Esophagus muscularis mucosa (tissue), 4 donors: ENCODE measurements around the gene SPON1. TPM values are rescaled to one million over a fixed set of nuclear protein-coding genes. Genes with fewer than 3 reads are reported as not detected.

Source experiments
- DNase-seq: peaks from one replicate; pipeline ENCODE4 v3.0.0-alpha.2; 2017; ENCODE audit errors: extremely low spot score
- H3K27ac ChIP-seq, 4 donors: fragments of 200-600 bp; sonication (generic); replicated peaks in 1 of 4; 1 replicate in 3 of 4; 2 replicates in 1 of 4; pipeline ENCODE4 v1.5.1; 2016 to 2019; ENCODE audit warnings: mild to moderate bottlenecking in 1 of 4
- H3K27me3 ChIP-seq, 4 donors: fragments of 200-600 bp; sonication (generic); one replicate each; pipeline versions ENCODE4 v1.5.1 to v1.6.0; 2016 to 2019
- H3K36me3 ChIP-seq, 4 donors: fragments of 200-600 bp; sonication (generic); one replicate each; pipeline ENCODE4 v1.5.1; 2016 to 2019
- H3K4me1 ChIP-seq, 4 donors: fragments of 200-600 bp; sonication (generic); one replicate each; pipeline ENCODE4 v1.5.1; 2016 to 2019
- H3K4me3 ChIP-seq, 4 donors: fragments of 200-600 bp; sonication (generic); 1 replicate in 2 of 4; 2 replicates in 2 of 4; pipeline ENCODE4 v1.5.1; 2016 to 2019; ENCODE audit warnings: mild to moderate bottlenecking in 4 of 4, moderate library complexity in 1 of 4
- H3K9me3 ChIP-seq, 4 donors: fragments of 200-600 bp; sonication (generic); 1 replicate in 3 of 4; 2 replicates in 1 of 4; pipeline ENCODE4 v1.5.1; 2016 to 2019
- EP300 ChIP-seq: sonication (generic); formaldehyde crosslinking; IDR thresholded peaks from one replicate; pipeline ENCODE4 v1.6.1; 2017; ENCODE audit warnings: antibody characterized with exemption
- POLR2A ChIP-seq: fragments of 450-650 bp; IDR thresholded peaks from one replicate; pipeline ENCODE4 v1.6.1; 2017; ENCODE audit warnings: antibody characterized with exemption, moderate library complexity, mild to moderate bottlenecking, low read depth
- POLR2AphosphoS5 ChIP-seq, 2 donors: sonication (generic); formaldehyde crosslinking; IDR thresholded peaks; one replicate each; pipeline ENCODE4 v1.6.1; 2017; ENCODE audit warnings: antibody characterized with exemption in 2 of 2
- WGBS: methylation state at CpG from one replicate; pipeline ENCODE4 v1.1.5; 2018; 5-methylcytosine and 5-hydroxymethylcytosine counted together
- intact Hi-C: fragments of 100-400 bp; cut with DNase I; formaldehyde crosslinking; loops from one replicate; pipeline ENCODE4 v1.15.1; 2023
- total RNA-seq, 4 donors: library from RNA; depleted of rRNA; stranded (reverse); fragments of >200 nt; gene quantifications; one replicate each; pipeline versions ENCODE4 v1.1.0 to v1.2.1, GENCODE V29; 2016
- TF ChIP-seq, protein P1 (sequence below), 3 experiments: fragments of 200-600 bp in 2 of 3; fragments of 450-650 bp in 1 of 3; sonication (generic) in 2 of 3; IDR thresholded peaks; one replicate each; pipeline ENCODE4 v1.5.1; 2017 to 2019; ENCODE audit warnings: antibody characterized with exemption in 3 of 3, mild to moderate bottlenecking in 2 of 3, moderate library complexity in 1 of 3

SPON1 gene
- total RNA-seq, 4 donors from 2014 or later: 12.5 to 25.2 (median 19.2) TPM

DNA sequence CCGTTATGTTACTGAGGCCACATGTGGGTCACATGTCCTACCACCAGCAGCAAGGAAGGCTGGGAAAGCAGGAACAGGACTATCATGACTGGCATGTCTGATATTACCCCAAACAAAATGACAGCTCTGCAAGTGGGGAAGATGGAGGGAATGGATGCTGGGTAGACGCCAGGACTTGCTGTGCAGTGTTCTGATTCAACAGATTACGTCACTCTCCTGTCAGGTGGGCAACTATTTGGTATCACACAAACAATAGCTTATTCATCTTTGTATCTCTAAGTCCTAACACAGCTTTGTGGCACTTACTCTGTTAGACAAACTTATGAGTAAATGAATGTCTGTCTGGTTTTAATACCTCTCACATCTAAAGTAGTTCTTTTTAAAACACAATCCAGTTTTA, 105.2 kb downstream of the SPON1 start:
- H3K27me3 ChIP-seq: no peaks in the 10 kb centered on the region
- TF ChIP-seq POLR2AphosphoS5 (IDR thresholded peaks at IDR 0.05) (no peak), EP300 (no peak), POLR2A (no peak)
- TF ChIP-seq, protein P1, sequence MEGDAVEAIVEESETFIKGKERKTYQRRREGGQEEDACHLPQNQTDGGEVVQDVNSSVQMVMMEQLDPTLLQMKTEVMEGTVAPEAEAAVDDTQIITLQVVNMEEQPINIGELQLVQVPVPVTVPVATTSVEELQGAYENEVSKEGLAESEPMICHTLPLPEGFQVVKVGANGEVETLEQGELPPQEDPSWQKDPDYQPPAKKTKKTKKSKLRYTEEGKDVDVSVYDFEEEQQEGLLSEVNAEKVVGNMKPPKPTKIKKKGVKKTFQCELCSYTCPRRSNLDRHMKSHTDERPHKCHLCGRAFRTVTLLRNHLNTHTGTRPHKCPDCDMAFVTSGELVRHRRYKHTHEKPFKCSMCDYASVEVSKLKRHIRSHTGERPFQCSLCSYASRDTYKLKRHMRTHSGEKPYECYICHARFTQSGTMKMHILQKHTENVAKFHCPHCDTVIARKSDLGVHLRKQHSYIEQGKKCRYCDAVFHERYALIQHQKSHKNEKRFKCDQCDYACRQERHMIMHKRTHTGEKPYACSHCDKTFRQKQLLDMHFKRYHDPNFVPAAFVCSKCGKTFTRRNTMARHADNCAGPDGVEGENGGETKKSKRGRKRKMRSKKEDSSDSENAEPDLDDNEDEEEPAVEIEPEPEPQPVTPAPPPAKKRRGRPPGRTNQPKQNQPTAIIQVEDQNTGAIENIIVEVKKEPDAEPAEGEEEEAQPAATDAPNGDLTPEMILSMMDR (IDR thresholded peaks at IDR 0.05): no peak
- no peaks in the 10 kb centered on the region for H3K9me3 ChIP-seq
- H3K4me1 ChIP-seq: peaks cover 0 to 11% (median 9%) of the 10 kb centered on the region in 4 donors
- no peak for DNase-seq
- 89% methylated on average over 3 of the region's 3 CpGs for WGBS
- intact Hi-C loops: no loop called here
- no peak overlapping the region for H3K27ac ChIP-seq
- no peaks in the 10 kb centered on the region for H3K36me3 ChIP-seq
- no peak overlapping the region for H3K4me3 ChIP-seq

- Histone ChIP-seq H3K36me3 (no peaks in the 10 kb centered on the region), H3K9me3 (no peaks in the 10 kb centered on the region), H3K27ac (no peak overlapping the region), H3K4me1 (peaks cover 0 to 5% (median under 1%) of the 10 kb centered on the region in 4 donors), H3K27me3 (no peaks in the 10 kb centered on the region), H3K4me3 (no peak overlapping the region)
- DNase-seq: no peak
- WGBS: 91% methylated on average over 1 of the region's 1 CpG
- TF ChIP-seq, protein P1 (IDR thresholded peaks at IDR 0.05): no peak
- TF ChIP-seq EP300 (no peak), POLR2AphosphoS5 (IDR thresholded peaks at IDR 0.05) (no peak), POLR2A (no peak)
- intact Hi-C loops: no loop called here
Measured at GRCh38 chr11:14070896-14071295, 108.4 kb downstream of the SPON1 start.

- Histone ChIP-seq H3K27me3 (no peaks in the 10 kb centered on the region), H3K4me3 (no peak overlapping the region), H3K36me3 (no peaks in the 10 kb centered on the region), H3K4me1 (peaks cover 0 to 4% (median 0%) of the 10 kb centered on the region in 4 donors), H3K27ac (no peak overlapping the region), H3K9me3 (no peaks in the 10 kb centered on the region)
- 74% methylated on average over 1 of the region's 1 CpG for whole genome bisulfite sequencing
- peak; percentile 84 for DNase-seq
- TF ChIP-seq, protein P1 (IDR thresholded peaks at IDR 0.05): no peak
- TF ChIP-seq EP300: no peak
- TF ChIP-seq POLR2A: no peak
- TF ChIP-seq POLR2AphosphoS5 (IDR thresholded peaks at IDR 0.05): peak in 1 of 2 donors; percentile 49
- intact Hi-C loops: no loop called here
Measured at GRCh38 chr11:14073849-14074476, 111.4 kb downstream of the SPON1 start.

DNA sequence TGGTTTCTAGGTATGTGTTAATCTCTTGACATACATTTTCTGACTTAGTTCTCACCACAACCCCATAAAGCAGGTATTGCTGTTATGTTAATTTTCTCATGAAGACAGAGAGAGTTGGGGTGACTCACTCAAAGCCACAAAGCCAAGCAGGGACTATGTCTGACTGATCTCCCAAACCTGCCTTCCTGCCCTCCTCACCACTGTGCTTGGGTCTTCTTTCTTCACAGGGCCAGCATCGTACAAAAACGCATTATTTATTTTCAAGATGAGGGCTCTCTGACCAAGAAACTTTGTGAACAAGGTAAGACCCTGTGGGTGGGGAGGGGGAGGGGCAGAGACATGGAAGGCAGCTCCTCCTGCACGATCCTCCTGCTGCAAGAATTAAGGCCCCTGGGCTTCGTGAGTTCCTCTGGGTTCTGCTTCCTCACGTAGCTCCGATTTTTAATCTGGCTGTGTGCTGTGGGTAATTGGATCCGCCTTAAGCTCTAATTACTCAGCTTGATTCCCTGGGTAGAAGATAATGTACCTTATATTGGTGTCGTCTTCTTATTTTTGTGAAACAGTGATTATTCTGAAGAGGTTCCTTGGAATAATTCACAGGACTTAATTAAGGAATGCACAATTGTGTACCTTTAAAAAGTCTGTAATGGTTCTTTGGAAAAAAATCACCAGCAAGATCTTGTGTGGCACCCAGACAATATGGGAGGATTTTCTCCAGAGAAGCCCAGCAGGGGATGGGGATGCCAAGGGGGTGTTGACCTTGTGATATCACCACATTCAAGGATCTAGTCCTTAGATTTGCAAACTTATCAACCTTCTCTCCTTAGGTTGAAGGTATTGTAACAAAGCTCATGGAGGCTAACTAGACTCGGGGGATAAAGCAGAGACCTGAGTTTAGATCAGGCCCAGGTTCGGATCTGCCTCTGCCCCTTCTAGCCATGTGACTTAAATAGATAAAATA, 112.9 kb downstream of the SPON1 start:
- WGBS: 86% methylated on average over 10 of the region's 10 CpGs
- peak; percentile 64 for DNase-seq
- no peak for TF ChIP-seq POLR2A
- TF ChIP-seq POLR2AphosphoS5 (IDR thresholded peaks at IDR 0.05): no peak
- TF ChIP-seq EP300: no peak
- TF ChIP-seq, protein P1 (IDR thresholded peaks at IDR 0.05): no peak
- Histone ChIP-seq H3K27ac (no peak overlapping the region), H3K4me3 (no peak overlapping the region), H3K27me3 (no peaks in the 10 kb centered on the region), H3K36me3 (no peaks in the 10 kb centered on the region), H3K9me3 (no peaks in the 10 kb centered on the region), H3K4me1 (peaks cover 0 to 4% (median 0%) of the 10 kb centered on the region in 4 donors)
- intact Hi-C loops: no loop called here
